ENCODE measurements around the gene TXNDC5.

DNA sequence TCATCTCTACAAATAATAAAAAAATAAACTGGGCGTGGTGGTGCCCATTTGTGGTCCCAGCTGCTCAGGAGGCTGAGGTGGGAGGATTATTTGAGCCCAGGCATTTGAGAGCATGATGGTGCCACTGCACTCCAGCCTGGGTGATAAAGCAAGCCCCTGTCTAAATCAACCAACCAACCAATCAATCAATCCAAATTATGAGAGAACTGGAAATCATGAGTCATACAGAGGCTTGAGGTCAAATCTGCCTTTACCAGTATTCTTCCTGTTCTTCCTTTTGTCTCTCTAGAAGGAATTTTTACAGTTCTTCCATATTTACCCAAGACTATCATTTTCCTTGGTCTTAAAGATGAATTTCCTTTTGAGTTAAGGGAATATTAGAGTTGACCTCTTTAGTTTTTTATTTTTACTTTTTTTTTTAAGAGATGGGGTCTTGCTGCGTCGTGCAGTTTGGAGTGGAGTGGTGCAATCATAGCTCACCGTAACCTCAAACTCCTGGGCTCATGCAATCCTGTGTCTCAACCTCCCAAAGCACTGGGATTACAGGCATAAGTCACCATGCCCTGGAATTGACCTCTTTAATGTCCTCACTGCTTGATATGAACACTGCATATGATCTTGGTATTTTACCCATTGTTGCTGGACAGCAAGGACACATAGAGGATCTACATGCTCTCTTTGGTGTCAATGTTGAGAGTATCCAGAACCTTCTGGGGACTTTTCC is 44.1 kb upstream of the TXNDC5 start:
- no peak for TF ChIP-seq GATA2 (IDR thresholded peaks at IDR 0.05; ENCODE audit: low read depth, low read length)
- no peak for TF ChIP-seq GATA3 (IDR thresholded peaks at IDR 0.05; ENCODE audit: low read depth, low read length)
